ENCODE results near the gene ARAP3.

- TF ChIP-seq POLR2A (IDR thresholded peaks at IDR 0.05; ENCODE audit: low read depth, low read length) = no peak
- no peak for TF ChIP-seq POLR2AphosphoS5 (IDR thresholded peaks at IDR 0.05; ENCODE audit: low read depth, low read length)
- no peak for TF ChIP-seq TAF1 (IDR thresholded peaks at IDR 0.05; ENCODE audit: low read depth, low read length)
- no peak for TF ChIP-seq SPI1 (IDR thresholded peaks at IDR 0.05; ENCODE audit: low read depth, low read length)
Measured at GRCh38 chr5:141697586-141697985, 15.6 kb upstream of the ARAP3 start.
